CD4-positive, alpha-beta T cell (primary cell): Measurements from ENCODE around the gene TM4SF1. TPM values are rescaled to one million over a fixed set of nuclear protein-coding genes. Genes with fewer than 3 reads are reported as not detected.

Experiments used
- ATAC-seq: fragments of 200-7000 bp; cut with Tn5 transposase; one replicate; pipeline ENCODE4 v1.10.0; 2022; ENCODE audit warnings: mild to moderate bottlenecking; ENCODE audit not compliant: poor library complexity
- CTCF ChIA-PET: fragments of 350-600 bp; sonication (Branson Sonifier 250); formaldehyde crosslinking; loops from one replicate; lab custom pipeline; 2021; ENCODE audit warnings: antibody characterized with exemption, inconsistent platforms; lab: Charles Lee
- POLR2A ChIA-PET: fragments of 350-600 bp; sonication (Branson Sonifier 250); formaldehyde crosslinking; loops from one replicate; lab custom pipeline; 2021; ENCODE audit warnings: antibody characterized with exemption, inconsistent platforms; lab: Charles Lee
- DNase-seq, 14 experiments: peaks; one replicate each; pipeline ENCODE4 v3.0.0-alpha.2; 2013 to 2020; ENCODE audit warnings: mixed read lengths in 2 of 14
- H3K27ac ChIP-seq, 2 donors: one replicate each; pipeline versions ENCODE4 v1.5.1 to v1.7.0; 2013; ENCODE audit warnings: low read length in 2 of 2, low read depth in 1 of 2, mild to moderate bottlenecking in 1 of 2
- H3K27me3 ChIP-seq, 2 experiments: 1 replicate in 1 of 2; 2 replicates in 1 of 2; pipeline versions ENCODE4 v1.6.1 to v1.7.0; 2013; ENCODE audit warnings: low read length in 2 of 2, control low read depth in 1 of 2, mild to moderate bottlenecking in 1 of 2, moderate library complexity in 1 of 2; ENCODE audit not compliant: insufficient read depth in 2 of 2, control insufficient read depth in 1 of 2
- H3K36me3 ChIP-seq: one replicate; pipeline ENCODE4 v1.6.1; 2013; ENCODE audit warnings: low read length, control low read depth; ENCODE audit not compliant: insufficient read depth
- H3K4me1 ChIP-seq: one replicate; pipeline ENCODE4 v1.6.1; 2013; ENCODE audit warnings: low read length, control low read depth; ENCODE audit not compliant: insufficient read depth
- H3K4me3 ChIP-seq: one replicate; pipeline ENCODE4 v1.5.1; 2013; ENCODE audit warnings: mild to moderate bottlenecking, low read length, moderate library complexity
- H3K9me3 ChIP-seq, 2 experiments: 1 replicate in 1 of 2; 2 replicates in 1 of 2; pipeline versions ENCODE4 v1.6.1 to v1.7.0; 2013; ENCODE audit warnings: low read length in 2 of 2, mild to moderate bottlenecking in 2 of 2, control low read depth in 1 of 2, moderate library complexity in 1 of 2; ENCODE audit not compliant: control insufficient read depth in 1 of 2, insufficient read depth in 1 of 2
- H3K27ac Mint-ChIP-seq: one replicate; pipeline ENCODE4 v1.8.0; 2020; ENCODE audit warnings: mixed read lengths
- H3K27me3 Mint-ChIP-seq: one replicate; pipeline ENCODE4 v1.8.0; 2021; ENCODE audit warnings: mixed read lengths
- H3K36me3 Mint-ChIP-seq: one replicate; pipeline ENCODE4 v1.8.0; 2021; ENCODE audit warnings: low read depth, mixed read lengths
- H3K4me1 Mint-ChIP-seq: one replicate; pipeline ENCODE4 v1.8.0; 2021; ENCODE audit warnings: low read depth, mixed read lengths
- H3K4me3 Mint-ChIP-seq: one replicate; pipeline ENCODE4 v1.8.0; 2020; ENCODE audit warnings: mild to moderate bottlenecking, mixed read lengths
- H3K9me3 Mint-ChIP-seq: one replicate; pipeline ENCODE4 v1.8.0; 2020; ENCODE audit warnings: mixed read lengths
- CTCF ChIP-seq: fragments of 200-600 bp; IDR thresholded peaks from one replicate; pipeline ENCODE4 v1.8.0; 2022; ENCODE audit warnings: antibody characterized with exemption, mild to moderate bottlenecking
- intact Hi-C, 2 experiments: fragments of 100-400 bp; cut with DNase I in 1 of 2; cut with micrococcal nuclease in 1 of 2; formaldehyde crosslinking; loops; one replicate each; pipeline versions ENCODE4 v1.15.1 to v1.9.0; 2023 to 2025; cut with DNase I, micrococcal nuclease
- total RNA-seq, 174 experiments: library from RNA in 2 of 174; stranded (reverse) in 2 of 174; gene quantifications; one replicate each; pipeline ENCODE4 v1.2.3 and lab custom pipeline; 2021 to 2026

TM4SF1 gene
- total RNA-seq, 2 experiments from 2014 or later: not detected

- H3K27ac Mint-ChIP-seq: no peak overlapping the region
- no peaks in the 10 kb centered on the region for H3K27me3 Mint-ChIP-seq
- DNase-seq: no peak
- Histone ChIP-seq H3K4me1 (no peaks in the 10 kb centered on the region), H3K9me3 (no peaks in the 10 kb centered on the region), H3K27me3 (no peaks in the 10 kb centered on the region), H3K36me3 (no peaks in the 10 kb centered on the region), H3K4me3 (no peak overlapping the region), H3K27ac (no peak overlapping the region)
- ChIA-PET CTCF (interaction anchor here (0.9 kb wide), 1 partner anchor 35 kb away, joined by 3 read pairs; no protein-coding TSS in a partner anchor), POLR2A (no interaction called here)
- intact Hi-C loops: no loop called here
- H3K36me3 Mint-ChIP-seq: no peaks in the 10 kb centered on the region
- ATAC-seq: no peak
- TF ChIP-seq CTCF: no peak
- H3K4me3 Mint-ChIP-seq: no peak overlapping the region
- no peaks in the 10 kb centered on the region for H3K9me3 Mint-ChIP-seq
- H3K4me1 Mint-ChIP-seq: no peaks in the 10 kb centered on the region
These were observed 17.9 kb upstream of the TM4SF1 start for GRCh38 chr3:149395107-149396089.

GRCh38 chr3:149393345-149394160 is 16.1 kb upstream of the TM4SF1 start:
- POLR2A ChIA-PET: no interaction called here
- Histone ChIP-seq H3K27me3 (no peaks in the 10 kb centered on the region), H3K4me1 (no peaks in the 10 kb centered on the region), H3K27ac (no peak overlapping the region), H3K4me3 (no peak overlapping the region), H3K9me3 (no peaks in the 10 kb centered on the region), H3K36me3 (no peaks in the 10 kb centered on the region)
- no peak overlapping the region for H3K4me3 Mint-ChIP-seq
- H3K27ac Mint-ChIP-seq: no peak overlapping the region
- ATAC-seq (no peak), DNase-seq (peak in 3 of 14 experiments; percentile 12 to 48 (median 40))
- H3K27me3 Mint-ChIP-seq: peaks cover 6% of the 10 kb centered on the region
- no peaks in the 10 kb centered on the region for H3K4me1 Mint-ChIP-seq
- no peak for TF ChIP-seq CTCF
- CTCF ChIA-PET: no interaction called here
- intact Hi-C loops: no loop called here
- no peaks in the 10 kb centered on the region for H3K9me3 Mint-ChIP-seq
- no peaks in the 10 kb centered on the region for H3K36me3 Mint-ChIP-seq

- CTCF ChIA-PET: no interaction called here
- peaks cover 9% of the 10 kb centered on the region for H3K27me3 Mint-ChIP-seq
These were observed 14.5 kb upstream of the TM4SF1 start for GRCh38 chr3:149391960-149392359.

More at GRCh38 chr3:149391960-149392359, 14.5 kb upstream of the TM4SF1 start:
- TF ChIP-seq CTCF: no peak
- H3K27ac Mint-ChIP-seq: no peak overlapping the region
- no peaks in the 10 kb centered on the region for H3K9me3 Mint-ChIP-seq
- H3K4me1 Mint-ChIP-seq: no peaks in the 10 kb centered on the region
- Histone ChIP-seq H3K4me1 (no peaks in the 10 kb centered on the region), H3K4me3 (no peak overlapping the region), H3K27ac (no peak overlapping the region), H3K9me3 (no peaks in the 10 kb centered on the region), H3K36me3 (no peaks in the 10 kb centered on the region), H3K27me3 (no peaks in the 10 kb centered on the region)
- ATAC-seq (no peak), DNase-seq (no peak)
- H3K4me3 Mint-ChIP-seq: no peak overlapping the region
- intact Hi-C loops: no loop called here
- POLR2A ChIA-PET: no interaction called here
- H3K36me3 Mint-ChIP-seq: no peaks in the 10 kb centered on the region
